ENCODE results near the gene LRRC10B.

DNA sequence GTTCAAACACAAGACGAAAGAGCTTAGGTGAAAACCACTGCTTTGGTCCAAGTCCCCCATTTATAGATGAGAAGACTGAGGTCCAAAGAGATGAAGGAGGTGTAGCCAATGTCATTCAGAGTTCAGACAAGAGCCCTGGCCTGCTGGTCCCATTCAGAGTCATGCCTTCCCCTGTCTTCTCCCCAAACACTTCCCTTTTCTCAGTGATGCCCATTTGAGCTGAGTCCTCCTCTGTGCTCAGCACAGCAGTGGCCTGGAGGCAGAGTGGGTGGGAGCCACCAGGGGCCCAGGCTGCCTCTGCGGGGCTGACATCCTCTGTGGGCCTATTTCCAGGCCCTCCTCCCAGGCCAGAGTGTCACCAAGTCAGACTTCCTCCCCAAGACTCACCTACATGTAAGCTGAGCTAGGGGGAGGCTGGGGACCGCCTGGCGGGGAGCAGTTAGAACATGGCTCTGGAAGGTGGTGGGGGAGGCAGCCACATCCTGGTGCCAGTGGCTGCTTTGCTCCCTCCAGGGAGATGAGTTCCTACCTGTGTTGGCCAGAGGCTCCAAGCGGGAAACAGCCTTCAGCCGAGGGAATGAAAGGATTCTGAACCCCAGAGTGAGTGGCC lies 22.4 kb upstream of the LRRC10B start:
- TF ChIP-seq, protein P1, sequence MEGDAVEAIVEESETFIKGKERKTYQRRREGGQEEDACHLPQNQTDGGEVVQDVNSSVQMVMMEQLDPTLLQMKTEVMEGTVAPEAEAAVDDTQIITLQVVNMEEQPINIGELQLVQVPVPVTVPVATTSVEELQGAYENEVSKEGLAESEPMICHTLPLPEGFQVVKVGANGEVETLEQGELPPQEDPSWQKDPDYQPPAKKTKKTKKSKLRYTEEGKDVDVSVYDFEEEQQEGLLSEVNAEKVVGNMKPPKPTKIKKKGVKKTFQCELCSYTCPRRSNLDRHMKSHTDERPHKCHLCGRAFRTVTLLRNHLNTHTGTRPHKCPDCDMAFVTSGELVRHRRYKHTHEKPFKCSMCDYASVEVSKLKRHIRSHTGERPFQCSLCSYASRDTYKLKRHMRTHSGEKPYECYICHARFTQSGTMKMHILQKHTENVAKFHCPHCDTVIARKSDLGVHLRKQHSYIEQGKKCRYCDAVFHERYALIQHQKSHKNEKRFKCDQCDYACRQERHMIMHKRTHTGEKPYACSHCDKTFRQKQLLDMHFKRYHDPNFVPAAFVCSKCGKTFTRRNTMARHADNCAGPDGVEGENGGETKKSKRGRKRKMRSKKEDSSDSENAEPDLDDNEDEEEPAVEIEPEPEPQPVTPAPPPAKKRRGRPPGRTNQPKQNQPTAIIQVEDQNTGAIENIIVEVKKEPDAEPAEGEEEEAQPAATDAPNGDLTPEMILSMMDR (IDR thresholded peaks at IDR 0.05; ENCODE audit: insufficient read depth, low read length) = no peak
- no peak for TF ChIP-seq GABPA (IDR thresholded peaks at IDR 0.05; ENCODE audit: low read depth)
- TF ChIP-seq POLR2AphosphoS5 (IDR thresholded peaks at IDR 0.05; ENCODE audit: low read depth) = no peak
